HCT116 (cell line): ENCODE results near the gene DTNBP1.

Source experiments
- EZH2 ChIP-seq: fragments of 200-600 bp; sonication (generic); IDR thresholded peaks from 2 replicates; pipeline ENCODE4 v1.6.1; 2017; ENCODE audit warnings: antibody characterized with exemption, mixed run types
- EZH2phosphoT487 ChIP-seq: fragments of 200-600 bp; IDR thresholded peaks from 2 replicates; pipeline ENCODE4 v1.6.1; 2018; ENCODE audit warnings: antibody characterized with exemption, borderline replicate concordance
- POLR2A ChIP-seq: IDR thresholded peaks from 2 replicates; pipeline ENCODE4 v1.7.0; 2011; ENCODE audit warnings: borderline replicate concordance; ENCODE audit not compliant: insufficient read depth, insufficient read length; ENCODE audit errors: extremely low read depth
- TF ChIP-seq, protein P1 (sequence below): IDR thresholded peaks from 2 replicates; pipeline ENCODE4 v1.6.1; 2012; ENCODE audit warnings: low read depth
- TF ChIP-seq, protein P2 (sequence below), 3 experiments: fragments of 200-600 bp in 1 of 3; sonication (generic) in 1 of 3; IDR thresholded peaks in 2 of 3; conservative IDR thresholded peaks in 1 of 3; 2 replicates each; pipeline ENCODE4 v1.5.1; 2012 to 2017; ENCODE audit warnings: low read depth in 2 of 3, low read length in 2 of 3, antibody characterized with exemption in 1 of 3, borderline replicate concordance in 1 of 3, control low read depth in 1 of 3, mild to moderate bottlenecking in 1 of 3, mixed read lengths in 1 of 3, mixed run types in 1 of 3, moderate library complexity in 1 of 3; ENCODE audit not compliant: insufficient read depth in 1 of 3
- TF ChIP-seq, protein P3 (sequence below): IDR thresholded peaks from 2 replicates; pipeline ENCODE4 v1.6.1; 2012

DNA sequence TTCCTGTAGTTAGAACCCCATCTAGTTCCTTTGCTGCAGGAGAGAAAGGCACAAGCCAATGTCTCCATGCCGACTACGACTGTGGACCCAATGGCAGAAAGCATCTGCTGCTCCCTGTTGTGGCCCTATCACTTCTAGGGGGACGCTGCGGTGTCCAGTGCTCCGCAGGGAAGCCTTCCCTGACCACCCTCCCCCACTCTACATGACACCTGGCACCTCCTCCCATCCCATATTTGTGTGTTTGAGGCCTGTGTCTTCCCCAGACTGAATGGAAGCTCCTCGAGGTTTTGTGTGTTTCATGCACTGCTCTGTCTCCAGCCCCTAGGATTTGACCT, 159.5 kb downstream of the DTNBP1 start:
- TF ChIP-seq, protein P1, sequence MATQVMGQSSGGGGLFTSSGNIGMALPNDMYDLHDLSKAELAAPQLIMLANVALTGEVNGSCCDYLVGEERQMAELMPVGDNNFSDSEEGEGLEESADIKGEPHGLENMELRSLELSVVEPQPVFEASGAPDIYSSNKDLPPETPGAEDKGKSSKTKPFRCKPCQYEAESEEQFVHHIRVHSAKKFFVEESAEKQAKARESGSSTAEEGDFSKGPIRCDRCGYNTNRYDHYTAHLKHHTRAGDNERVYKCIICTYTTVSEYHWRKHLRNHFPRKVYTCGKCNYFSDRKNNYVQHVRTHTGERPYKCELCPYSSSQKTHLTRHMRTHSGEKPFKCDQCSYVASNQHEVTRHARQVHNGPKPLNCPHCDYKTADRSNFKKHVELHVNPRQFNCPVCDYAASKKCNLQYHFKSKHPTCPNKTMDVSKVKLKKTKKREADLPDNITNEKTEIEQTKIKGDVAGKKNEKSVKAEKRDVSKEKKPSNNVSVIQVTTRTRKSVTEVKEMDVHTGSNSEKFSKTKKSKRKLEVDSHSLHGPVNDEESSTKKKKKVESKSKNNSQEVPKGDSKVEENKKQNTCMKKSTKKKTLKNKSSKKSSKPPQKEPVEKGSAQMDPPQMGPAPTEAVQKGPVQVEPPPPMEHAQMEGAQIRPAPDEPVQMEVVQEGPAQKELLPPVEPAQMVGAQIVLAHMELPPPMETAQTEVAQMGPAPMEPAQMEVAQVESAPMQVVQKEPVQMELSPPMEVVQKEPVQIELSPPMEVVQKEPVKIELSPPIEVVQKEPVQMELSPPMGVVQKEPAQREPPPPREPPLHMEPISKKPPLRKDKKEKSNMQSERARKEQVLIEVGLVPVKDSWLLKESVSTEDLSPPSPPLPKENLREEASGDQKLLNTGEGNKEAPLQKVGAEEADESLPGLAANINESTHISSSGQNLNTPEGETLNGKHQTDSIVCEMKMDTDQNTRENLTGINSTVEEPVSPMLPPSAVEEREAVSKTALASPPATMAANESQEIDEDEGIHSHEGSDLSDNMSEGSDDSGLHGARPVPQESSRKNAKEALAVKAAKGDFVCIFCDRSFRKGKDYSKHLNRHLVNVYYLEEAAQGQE, result no peak
- TF ChIP-seq, protein P2, sequence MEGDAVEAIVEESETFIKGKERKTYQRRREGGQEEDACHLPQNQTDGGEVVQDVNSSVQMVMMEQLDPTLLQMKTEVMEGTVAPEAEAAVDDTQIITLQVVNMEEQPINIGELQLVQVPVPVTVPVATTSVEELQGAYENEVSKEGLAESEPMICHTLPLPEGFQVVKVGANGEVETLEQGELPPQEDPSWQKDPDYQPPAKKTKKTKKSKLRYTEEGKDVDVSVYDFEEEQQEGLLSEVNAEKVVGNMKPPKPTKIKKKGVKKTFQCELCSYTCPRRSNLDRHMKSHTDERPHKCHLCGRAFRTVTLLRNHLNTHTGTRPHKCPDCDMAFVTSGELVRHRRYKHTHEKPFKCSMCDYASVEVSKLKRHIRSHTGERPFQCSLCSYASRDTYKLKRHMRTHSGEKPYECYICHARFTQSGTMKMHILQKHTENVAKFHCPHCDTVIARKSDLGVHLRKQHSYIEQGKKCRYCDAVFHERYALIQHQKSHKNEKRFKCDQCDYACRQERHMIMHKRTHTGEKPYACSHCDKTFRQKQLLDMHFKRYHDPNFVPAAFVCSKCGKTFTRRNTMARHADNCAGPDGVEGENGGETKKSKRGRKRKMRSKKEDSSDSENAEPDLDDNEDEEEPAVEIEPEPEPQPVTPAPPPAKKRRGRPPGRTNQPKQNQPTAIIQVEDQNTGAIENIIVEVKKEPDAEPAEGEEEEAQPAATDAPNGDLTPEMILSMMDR (IDR thresholded peaks at IDR 0.05 in 2 of 3, conservative IDR thresholded peaks at IDR 0.05 in 1 of 3; ENCODE audit: borderline replicate concordance in 1 of 3, insufficient read depth in 1 of 3, low read depth in 2 of 3, low read length in 2 of 3), result no peak
- TF ChIP-seq, protein P3, sequence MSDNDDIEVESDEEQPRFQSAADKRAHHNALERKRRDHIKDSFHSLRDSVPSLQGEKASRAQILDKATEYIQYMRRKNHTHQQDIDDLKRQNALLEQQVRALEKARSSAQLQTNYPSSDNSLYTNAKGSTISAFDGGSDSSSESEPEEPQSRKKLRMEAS, result no peak
- TF ChIP-seq EZH2phosphoT487 (no peak), POLR2A (no peak), EZH2 (no peak)
